Right atrium auricular region (tissue), 2 donors: Measurements from ENCODE around the gene AKR1C2. TPM values are rescaled to one million over a fixed set of nuclear protein-coding genes. Genes with fewer than 3 reads are reported as not detected.
A peak's percentile ranks its signal among the peaks of the same experiment; 100 is the strongest.

ENCODE experiments used
- DNase-seq: peaks from one replicate; pipeline ENCODE4 v3.0.0-alpha.2; 2019; ENCODE audit warnings: low spot score
- H3K27ac ChIP-seq, 2 donors: fragments of 200-600 bp; sonication (generic); 1 replicate in 1 of 2; 2 replicates in 1 of 2; pipeline ENCODE4 v1.5.1; 2016 to 2019
- H3K27me3 ChIP-seq, 2 donors: fragments of 200-600 bp; sonication (generic); one replicate each; pipeline versions ENCODE4 v1.5.1 to v1.6.0; 2017 to 2019
- H3K36me3 ChIP-seq: fragments of 200-600 bp; sonication (generic); one replicate; pipeline ENCODE4 v1.5.1; 2016
- H3K4me1 ChIP-seq, 2 donors: fragments of 200-600 bp; sonication (generic); one replicate each; pipeline versions ENCODE4 v1.5.1 to v1.6.0; 2017 to 2019
- H3K4me3 ChIP-seq, 2 donors: fragments of 200-600 bp; sonication (generic); 1 replicate in 1 of 2; 2 replicates in 1 of 2; pipeline ENCODE4 v1.5.1; 2017 to 2019; ENCODE audit warnings: mild to moderate bottlenecking in 1 of 2, moderate library complexity in 1 of 2
- H3K9me3 ChIP-seq, 2 donors: fragments of 200-600 bp; sonication (generic); one replicate each; pipeline ENCODE4 v1.5.1; 2019
- total RNA-seq, 2 donors: library from RNA; depleted of rRNA; stranded (reverse); fragments of >200 nt; gene quantifications; one replicate each; pipeline ENCODE4 v1.1.0, GENCODE V29; 2016
- TF ChIP-seq, protein P1 (sequence below), 2 donors: fragments of 200-600 bp; sonication (generic); IDR thresholded peaks; one replicate each; pipeline ENCODE4 v1.5.1; 2019; ENCODE audit warnings: antibody characterized with exemption in 2 of 2

AKR1C2 gene
- total RNA-seq, 2 donors from 2014 or later: 23.6 to 47.0 TPM

DNA sequence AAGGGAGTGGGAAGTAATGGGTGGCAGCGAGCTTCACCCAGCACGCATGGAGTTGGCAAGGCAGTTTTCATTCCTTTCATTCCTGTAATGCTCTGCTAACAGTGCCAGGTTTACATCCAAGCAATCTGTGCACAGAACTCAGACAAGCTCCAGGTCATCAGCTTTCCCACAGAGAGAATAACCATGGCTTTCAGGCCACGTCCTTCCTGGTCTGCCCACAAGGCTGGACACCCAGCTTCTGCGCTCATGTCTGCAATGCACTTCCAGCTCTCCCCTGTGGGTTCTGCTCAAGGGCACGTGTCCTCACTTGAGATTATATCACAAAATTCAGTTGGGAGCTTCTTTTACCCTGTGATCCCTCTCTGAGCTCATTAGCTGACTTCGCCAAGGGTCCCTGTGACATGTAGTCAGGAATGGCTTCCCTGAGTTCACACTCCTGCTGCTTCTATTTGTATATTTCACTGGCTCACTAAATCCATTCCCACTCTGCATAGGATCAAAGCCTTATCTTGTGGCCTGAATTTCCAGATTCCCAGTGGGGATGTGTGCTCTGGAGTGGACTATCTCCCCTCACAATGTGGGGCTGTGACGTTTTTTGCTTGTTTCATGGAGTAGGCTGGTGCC lies 18.6 kb downstream of the AKR1C2 start:
- DNase-seq: no peak
- H3K9me3 ChIP-seq: no peaks in the 10 kb centered on the region
- H3K27me3 ChIP-seq: no peaks in the 10 kb centered on the region
- H3K4me3 ChIP-seq: no peak overlapping the region
- peaks cover 0 to 22% of the 10 kb centered on the region in 2 donors for H3K4me1 ChIP-seq
- H3K36me3 ChIP-seq: no peaks in the 10 kb centered on the region
- H3K27ac ChIP-seq: peak overlapping the region in 1 of 2 donors; percentile 39
- TF ChIP-seq, protein P1, sequence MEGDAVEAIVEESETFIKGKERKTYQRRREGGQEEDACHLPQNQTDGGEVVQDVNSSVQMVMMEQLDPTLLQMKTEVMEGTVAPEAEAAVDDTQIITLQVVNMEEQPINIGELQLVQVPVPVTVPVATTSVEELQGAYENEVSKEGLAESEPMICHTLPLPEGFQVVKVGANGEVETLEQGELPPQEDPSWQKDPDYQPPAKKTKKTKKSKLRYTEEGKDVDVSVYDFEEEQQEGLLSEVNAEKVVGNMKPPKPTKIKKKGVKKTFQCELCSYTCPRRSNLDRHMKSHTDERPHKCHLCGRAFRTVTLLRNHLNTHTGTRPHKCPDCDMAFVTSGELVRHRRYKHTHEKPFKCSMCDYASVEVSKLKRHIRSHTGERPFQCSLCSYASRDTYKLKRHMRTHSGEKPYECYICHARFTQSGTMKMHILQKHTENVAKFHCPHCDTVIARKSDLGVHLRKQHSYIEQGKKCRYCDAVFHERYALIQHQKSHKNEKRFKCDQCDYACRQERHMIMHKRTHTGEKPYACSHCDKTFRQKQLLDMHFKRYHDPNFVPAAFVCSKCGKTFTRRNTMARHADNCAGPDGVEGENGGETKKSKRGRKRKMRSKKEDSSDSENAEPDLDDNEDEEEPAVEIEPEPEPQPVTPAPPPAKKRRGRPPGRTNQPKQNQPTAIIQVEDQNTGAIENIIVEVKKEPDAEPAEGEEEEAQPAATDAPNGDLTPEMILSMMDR (IDR thresholded peaks at IDR 0.05): no peak

DNA sequence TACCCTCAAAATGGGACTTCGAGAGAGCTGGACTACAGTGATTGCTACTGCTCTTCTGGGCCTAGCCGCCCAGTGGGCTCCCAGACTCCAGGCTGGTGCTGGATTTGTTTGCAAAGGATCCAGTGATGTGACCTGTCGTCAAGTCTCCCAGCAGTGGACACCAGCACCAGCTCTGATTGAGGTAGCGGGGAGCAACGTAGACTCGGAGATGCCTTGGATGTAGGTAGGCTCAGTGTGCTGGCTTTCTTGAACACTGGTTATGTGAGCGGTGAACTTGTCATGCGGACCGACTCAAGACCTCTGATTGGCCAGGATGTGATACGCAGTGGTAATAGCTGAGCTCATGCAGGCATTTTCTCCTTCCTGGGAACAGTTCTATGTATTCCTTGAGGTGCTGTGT lies 19.4 kb downstream of the AKR1C2 start:
- Histone ChIP-seq H3K27ac (no peak overlapping the region), H3K4me1 (peaks cover 0 to 22% of the 10 kb centered on the region in 2 donors), H3K4me3 (no peak overlapping the region), H3K27me3 (no peaks in the 10 kb centered on the region), H3K9me3 (no peaks in the 10 kb centered on the region), H3K36me3 (no peaks in the 10 kb centered on the region)
- no peak for DNase-seq
- TF ChIP-seq, protein P1 (IDR thresholded peaks at IDR 0.05): no peak

DNA sequence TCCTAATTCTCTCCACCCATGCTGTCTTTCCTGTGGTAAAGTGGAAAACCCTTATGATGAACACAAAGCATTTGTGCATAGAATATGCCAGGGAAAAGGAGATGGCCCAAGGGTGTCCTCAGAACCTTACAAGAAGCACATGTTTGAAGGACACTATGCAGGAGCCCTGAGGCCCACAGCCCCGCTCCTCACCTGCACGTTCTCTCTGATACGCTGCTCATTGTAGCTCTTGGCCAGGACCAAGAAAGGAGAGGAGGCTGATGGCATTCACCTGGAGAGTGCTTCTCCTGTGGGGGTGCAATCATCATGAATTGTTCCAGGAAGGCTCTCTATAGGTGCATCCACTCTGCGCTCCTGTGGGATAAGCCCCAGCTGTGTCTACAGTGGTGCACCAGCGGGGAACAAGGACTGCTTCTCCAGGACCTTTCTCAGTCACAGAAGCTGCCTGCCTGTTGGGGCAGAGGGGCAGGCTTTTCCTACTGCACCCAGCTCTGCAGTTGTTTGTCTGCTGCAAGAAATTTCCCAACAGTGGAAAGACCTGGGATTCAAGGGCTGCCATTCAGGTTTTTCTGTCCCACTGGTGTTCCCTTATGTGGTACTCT lies 19.9 kb downstream of the AKR1C2 start:
- Histone ChIP-seq H3K4me3 (no peak overlapping the region), H3K27ac (no peak overlapping the region), H3K27me3 (no peaks in the 10 kb centered on the region), H3K36me3 (no peaks in the 10 kb centered on the region), H3K9me3 (no peaks in the 10 kb centered on the region), H3K4me1 (peaks cover 0 to 22% of the 10 kb centered on the region in 2 donors)
- TF ChIP-seq, protein P1 (IDR thresholded peaks at IDR 0.05): no peak
- DNase-seq: no peak

DNA sequence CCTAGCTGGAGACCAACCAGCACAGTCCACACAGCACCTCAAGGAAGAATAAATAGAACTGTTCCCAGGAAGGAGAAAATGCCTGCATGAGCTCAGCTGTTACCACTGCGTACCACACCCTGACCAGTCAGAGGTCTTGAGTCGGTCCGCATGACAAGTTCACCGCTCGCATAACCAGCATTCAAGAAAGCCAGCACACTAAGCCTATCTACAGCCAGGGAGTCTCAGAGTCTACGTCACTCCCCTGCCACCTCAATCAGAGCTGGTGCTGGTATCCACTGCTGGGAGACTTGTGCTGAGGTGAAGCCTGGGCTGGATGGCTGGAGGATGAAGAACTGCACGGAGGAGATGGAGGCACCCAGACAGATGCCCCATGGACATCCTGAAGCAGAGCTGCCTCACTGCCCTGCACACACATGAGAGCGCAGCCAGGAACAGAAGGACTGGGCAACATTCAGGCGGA lies 20.9 kb downstream of the AKR1C2 start:
- H3K27me3 ChIP-seq: no peaks in the 10 kb centered on the region
- H3K4me1 ChIP-seq: peaks cover 0 to 22% of the 10 kb centered on the region in 2 donors
- H3K4me3 ChIP-seq: no peak overlapping the region
- peak; percentile 69 for DNase-seq
- H3K9me3 ChIP-seq: no peaks in the 10 kb centered on the region
- TF ChIP-seq, protein P1 (IDR thresholded peaks at IDR 0.05): no peak
- no peaks in the 10 kb centered on the region for H3K36me3 ChIP-seq
- no peak overlapping the region for H3K27ac ChIP-seq

DNA sequence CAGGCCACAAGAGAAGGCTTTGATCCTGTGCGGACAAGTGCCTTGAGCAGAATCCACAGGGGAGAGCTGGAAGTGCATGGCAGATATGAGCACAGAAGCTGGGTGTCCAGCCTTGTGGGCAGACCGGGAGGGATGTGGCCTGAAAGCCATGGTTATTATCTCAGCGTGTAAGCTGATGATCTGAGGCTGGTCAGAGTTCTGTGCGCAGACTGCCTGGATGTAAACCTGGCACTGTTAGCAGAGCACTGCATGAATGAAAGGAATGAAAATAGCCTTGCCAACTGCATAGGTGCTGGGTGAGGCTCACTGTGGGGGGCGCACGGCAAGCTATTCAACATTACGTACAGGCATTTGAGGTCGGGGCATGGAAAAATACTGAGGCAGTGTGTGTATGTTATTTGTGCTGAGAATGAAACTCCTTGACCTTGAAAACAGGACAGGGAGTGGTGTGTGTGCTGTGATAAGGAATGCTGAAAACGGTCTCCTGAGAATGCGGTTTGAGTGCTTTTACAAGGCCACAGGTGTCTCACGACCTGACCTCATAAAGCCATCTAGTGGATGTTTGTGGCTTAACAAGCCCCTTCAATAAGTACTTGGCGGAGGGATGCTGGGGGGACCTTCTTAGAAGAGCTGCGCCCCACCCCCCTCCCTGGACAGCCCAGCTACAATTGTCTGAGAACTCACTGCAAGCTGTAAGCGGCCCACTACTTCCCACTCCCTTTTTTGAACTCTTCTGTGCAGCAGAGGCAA lies 21.8 kb downstream of the AKR1C2 start:
- Histone ChIP-seq H3K36me3 (no peaks in the 10 kb centered on the region), H3K27me3 (no peaks in the 10 kb centered on the region), H3K4me3 (no peak overlapping the region), H3K4me1 (peaks cover 0 to 22% of the 10 kb centered on the region in 2 donors), H3K9me3 (no peaks in the 10 kb centered on the region), H3K27ac (peak overlapping the region; percentile 47 to 53)
- DNase-seq: peak; percentile 70
- TF ChIP-seq, protein P1 (IDR thresholded peaks at IDR 0.05): peak; percentile 31 to 65
